Aorta (tissue), 5 donors: ENCODE results near the gene PTP4A1. TPM values are rescaled to one million over a fixed set of nuclear protein-coding genes. Genes with fewer than 3 reads are reported as not detected.
A peak's percentile ranks its signal among the peaks of the same experiment; 100 is the strongest.
"Not testable (repeated sequence)": the region's sequence is repeated elsewhere in the genome, so short reads cannot be mapped to it uniquely, and the experiment has no call there.

Source experiments
- ATAC-seq: fragments of 200-7000 bp; cut with Tn5 transposase; one replicate; pipeline ENCODE4 v1.9.1; 2022; ENCODE audit warnings: moderate library complexity; ENCODE audit not compliant: low FRiP score
- DNase-seq, 2 donors: peaks; one replicate each; pipeline ENCODE4 v3.0.0-alpha.2; 2020
- H3K27ac ChIP-seq, 2 donors: one replicate each; pipeline ENCODE4 v1.5.1; 2013; ENCODE audit warnings: low read length in 2 of 2, mild to moderate bottlenecking in 2 of 2, moderate library complexity in 2 of 2, control low read depth in 1 of 2, inconsistent platforms in 1 of 2, low read depth in 1 of 2
- H3K27me3 ChIP-seq, 2 donors: one replicate each; pipeline ENCODE4 v1.6.1; 2013; ENCODE audit warnings: control low read depth in 1 of 2, low read length in 1 of 2, mild to moderate bottlenecking in 1 of 2, moderate library complexity in 1 of 2; ENCODE audit not compliant: insufficient read depth in 2 of 2, control insufficient read depth in 1 of 2
- H3K36me3 ChIP-seq, 2 donors: one replicate each; pipeline ENCODE4 v1.6.1; 2013; ENCODE audit warnings: control low read depth in 1 of 2, low read length in 1 of 2, mild to moderate bottlenecking in 1 of 2; ENCODE audit not compliant: insufficient read depth in 2 of 2, control insufficient read depth in 1 of 2
- H3K4me1 ChIP-seq, 2 donors: one replicate each; pipeline ENCODE4 v1.6.1; 2013; ENCODE audit warnings: low read length in 2 of 2, control low read depth in 1 of 2, mild to moderate bottlenecking in 1 of 2, moderate library complexity in 1 of 2; ENCODE audit not compliant: insufficient read depth in 2 of 2, control insufficient read depth in 1 of 2
- H3K4me3 ChIP-seq, 2 donors: one replicate each; pipeline ENCODE4 v1.5.1; 2013; ENCODE audit warnings: low read length in 2 of 2, control low read depth in 1 of 2, mild to moderate bottlenecking in 1 of 2
- H3K9me3 ChIP-seq: one replicate; pipeline ENCODE4 v1.6.1; 2013; ENCODE audit warnings: mild to moderate bottlenecking, low read length; ENCODE audit not compliant: control insufficient read depth
- WGBS, 2 donors: extraction: QIAGEN DNeasy Blood & Tissue Kit; methylation state at CpG; one replicate each; pipeline ENCODE4 v1.1.7; 2013; 5-methylcytosine and 5-hydroxymethylcytosine counted together
- intact Hi-C, 2 donors: fragments of 100-400 bp; cut with DNase I; formaldehyde crosslinking; loops; one replicate each; pipeline versions ENCODE4 v1.14.2 to v1.15.0; 2022
- long read RNA-seq, 2 donors: library from polyadenylated mRNA; unstranded; transcript quantifications; one replicate each; pipeline ENCODE4 v2.0.0, GENCODE V29; 2020 to 2021
- polyA plus RNA-seq, 2 donors: library from polyadenylated mRNA; stranded (reverse); fragments of 200-250 nt; gene quantifications; one replicate each; pipeline ENCODE4 v1.2.3, GENCODE V29; 2013
- total RNA-seq, 2 donors: library from RNA; stranded (reverse); fragmentation: NEBNext Ultra II Directional; extraction: Animal tissue kit (Norgen Biotek cat#: 25700); gene quantifications; one replicate each; pipeline ENCODE4 v1.2.1, GENCODE V29; 2021
- donor health status: healthy with polysubstance abuse.
- donor health status: Bipolar disorder and iron deficiency.
- donor health status: DM: no; HTN: no; CAD: no.
- donor health status: DM: no; HTN: no; CAD: no.
- donor health status: DM: yes; HTN: yes; CAD: no.

The PTP4A1 gene
- 10 to 100 TPM; 27.0 to 34.3 TPM for total RNA-seq
- 10 to 100 TPM in 1 of 2 donors, 1 to 10 TPM in 1; 9.5 to 22.0 TPM for polyA plus RNA-seq
- long read RNA-seq, donor 1, partial matches to known transcripts: 1 of 5 reads
- long read RNA-seq, donor 1, other reads (novel, unspliced or antisense): 3 of 5 reads
- long read RNA-seq, donor 2, partial matches to known transcripts: 1 of 2 reads
- long read RNA-seq, donor 2, other reads (novel, unspliced or antisense): 1 of 2 reads

DNA sequence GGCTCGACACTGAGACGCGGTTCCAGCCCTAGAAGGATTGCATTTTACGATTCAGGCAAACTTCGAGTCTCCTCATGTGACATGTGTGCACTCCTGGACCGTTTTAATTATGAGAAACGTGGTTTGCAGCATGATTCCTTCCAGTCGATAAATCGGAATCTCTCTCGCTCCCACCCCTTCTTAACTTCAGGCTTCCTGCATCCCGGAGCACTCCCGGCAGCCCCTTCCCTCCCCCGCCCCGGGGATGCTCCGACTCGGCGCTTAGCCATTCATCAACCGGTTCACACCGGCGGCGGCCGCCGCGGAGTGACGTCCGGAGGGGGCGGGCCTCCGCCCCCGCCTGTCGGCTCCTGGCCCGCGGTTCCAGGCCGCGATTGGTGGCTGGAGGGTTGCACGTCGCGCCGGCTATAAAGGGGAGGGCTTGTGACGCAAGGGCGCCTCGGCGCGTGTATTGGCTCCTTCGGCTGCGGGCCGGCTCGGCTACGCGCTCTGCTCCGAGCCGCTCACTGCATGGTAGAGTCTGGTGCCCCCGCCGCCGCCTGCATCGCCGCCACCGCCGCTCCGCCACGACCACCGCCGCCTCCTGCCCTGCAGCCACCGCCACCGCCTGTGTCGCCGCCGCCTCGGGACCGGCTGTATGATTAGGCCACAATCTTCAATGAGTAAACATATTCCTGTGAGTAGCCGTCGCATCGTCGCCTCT, at the start of gene PTP4A1, which contains the start of gene LOC128125822:
Gene PTP4A1, plus strand, starts transcription at position 437 of the 703 bp plus-strand sequence. CDS start 4,401 bp downstream, outside the sequence.
Gene LOC128125822, plus strand, starts transcription at position 437 of the 703 bp plus-strand sequence.
- intact Hi-C loops: loop anchor here (2.0 to 10.0 kb wide), 3 partner anchors 63 to 130 kb away; partner anchors contain the start of gene PHF3 (in 2 of the 2)

DNA sequence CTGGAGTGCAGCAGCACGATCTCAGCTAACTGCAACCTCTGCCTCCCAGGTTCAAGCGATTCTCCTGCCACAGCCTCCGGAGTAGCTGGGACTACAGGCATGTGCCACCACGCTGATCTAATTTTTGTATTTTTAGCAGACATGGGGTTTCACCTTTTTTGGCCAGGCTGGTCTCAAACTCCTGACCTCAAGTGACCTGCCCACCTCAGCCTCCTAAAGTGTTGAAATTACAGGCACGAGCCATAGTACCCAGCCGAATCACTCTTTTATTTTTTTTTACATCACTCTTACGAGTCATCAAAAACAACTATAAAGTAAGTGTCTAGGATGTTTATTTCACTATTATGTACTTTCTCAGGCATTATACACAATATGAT, 49.4 kb upstream of the PTP4A1 start:
- H3K4me1 ChIP-seq, H3K4me3 ChIP-seq, H3K27me3 ChIP-seq, ATAC-seq, H3K27ac ChIP-seq, intact Hi-C loops, DNase-seq, H3K9me3 ChIP-seq, H3K36me3 ChIP-seq: not testable (repeated sequence)
- 77 to 81% methylated on average over 7 of the region's 7 CpGs for WGBS, 2 donors

More for the DNA sequence above, at the start of gene PTP4A1, which contains the start of gene LOC128125822:
- Histone ChIP-seq H3K27ac (peak within 1 kb of the TSS; percentile 77 to 93), H3K9me3 (no peaks in the 10 kb centered on the region), H3K27me3 (no peaks in the 10 kb centered on the region), H3K4me1 (no peaks in the 10 kb centered on the region), H3K36me3 (no peaks in the 10 kb centered on the region), H3K4me3 (peak within 1 kb of the TSS; percentile 76 to 90)
- peak; percentile 99 for ATAC-seq
- 0% methylated on average over 69 to 73 of the region's 73 CpGs for WGBS, 2 donors
- peak; percentile 99 for DNase-seq

DNA sequence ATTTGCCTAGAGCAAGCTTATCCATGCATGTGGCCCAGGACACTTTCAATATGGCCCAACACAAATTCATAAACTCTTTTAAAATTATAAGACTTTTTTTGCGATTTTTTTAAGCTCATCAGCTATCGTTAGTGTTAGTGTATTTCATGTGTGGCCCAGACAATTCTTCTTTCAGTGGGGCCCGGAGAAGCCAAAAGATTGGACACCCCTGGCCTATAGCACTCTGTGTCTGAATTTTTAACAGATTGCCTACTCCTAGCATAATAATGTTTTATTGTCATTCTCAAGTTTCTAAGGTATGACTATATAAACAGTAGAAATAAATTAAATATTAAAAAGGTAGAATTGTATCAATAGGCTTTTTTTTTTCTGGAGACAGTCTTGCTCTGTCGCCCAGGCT, 48.6 kb upstream of the PTP4A1 start:
- Histone ChIP-seq H3K4me1 (peaks cover 0 to 2% of the 10 kb centered on the region in 2 donors), H3K27ac (no peak overlapping the region), H3K9me3 (no peaks in the 10 kb centered on the region), H3K27me3 (no peaks in the 10 kb centered on the region), H3K36me3 (no peaks in the 10 kb centered on the region), H3K4me3 (no peak overlapping the region)
- intact Hi-C loops: no loop called here
- ATAC-seq (no peak), DNase-seq (no peak)
- whole genome bisulfite sequencing, 2 donors: 96 to 97% methylated on average over 4 of the region's 4 CpGs

DNA sequence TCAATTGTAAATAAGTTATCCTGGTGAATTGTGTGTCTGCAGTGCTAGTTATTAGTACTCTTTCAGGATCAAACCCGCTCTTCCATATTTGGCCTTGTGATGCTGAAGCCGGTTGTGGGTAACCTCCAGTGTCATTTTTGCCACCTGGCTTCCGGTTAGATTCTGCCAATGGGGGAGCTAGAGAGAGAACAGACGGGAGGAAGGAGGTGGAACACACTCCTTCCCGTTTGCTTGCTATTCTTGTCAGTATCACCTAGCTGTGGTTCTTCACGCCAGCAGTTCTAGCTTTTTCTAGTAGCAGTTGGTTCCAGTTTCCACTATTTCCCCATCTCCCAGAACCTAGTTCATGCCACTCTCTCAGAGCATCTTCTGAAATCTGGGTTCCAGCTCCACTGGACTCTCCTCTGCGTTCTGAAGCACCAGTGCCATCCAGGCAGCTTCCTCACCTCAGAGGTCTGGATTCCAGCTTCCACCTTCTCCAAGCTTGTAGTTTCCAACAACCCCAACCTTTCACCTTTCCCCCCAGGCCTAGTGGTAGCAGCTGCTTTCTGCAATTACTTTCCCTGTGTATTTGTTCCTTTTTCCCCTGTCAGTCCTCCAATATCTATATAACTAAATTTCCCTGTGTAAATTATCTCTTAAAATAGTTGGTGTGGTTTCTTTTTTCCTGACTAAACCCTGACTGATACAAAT, 46.9 kb upstream of the PTP4A1 start:
- no peaks in the 10 kb centered on the region for H3K36me3 ChIP-seq
- intact Hi-C loops: no loop called here
- no peaks in the 10 kb centered on the region for H3K9me3 ChIP-seq
- H3K4me3 ChIP-seq: no peak overlapping the region
- no peak overlapping the region for H3K27ac ChIP-seq
- H3K4me1 ChIP-seq: peaks cover 0 to 2% of the 10 kb centered on the region in 2 donors
- 66 to 74% methylated on average over 7 of the region's 7 CpGs for WGBS, 2 donors
- no peaks in the 10 kb centered on the region for H3K27me3 ChIP-seq
- ATAC-seq (no peak), DNase-seq (no peak)

DNA sequence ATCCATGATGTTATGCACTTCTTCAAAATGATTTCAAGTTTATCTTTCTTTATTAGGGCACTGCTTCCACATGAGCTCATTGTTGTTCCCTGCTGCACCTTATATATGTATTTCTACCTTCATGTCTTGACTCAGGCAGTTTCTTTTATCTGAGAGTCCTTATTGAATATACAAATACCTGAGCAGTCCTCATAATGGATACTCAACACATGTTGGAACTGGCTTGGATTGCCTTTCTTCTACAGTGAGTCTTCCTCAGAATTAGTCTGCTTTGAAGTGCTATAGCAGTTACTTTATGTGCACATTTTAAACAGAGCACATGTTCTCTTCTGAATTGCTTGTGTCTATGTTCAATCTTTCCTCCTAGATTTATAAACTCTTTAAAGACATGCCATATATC, 45.3 kb upstream of the PTP4A1 start:
- Histone ChIP-seq H3K27ac (no peak overlapping the region), H3K4me1 (peaks cover 0 to 2% of the 10 kb centered on the region in 2 donors), H3K36me3 (no peaks in the 10 kb centered on the region), H3K4me3 (no peak overlapping the region), H3K27me3 (no peaks in the 10 kb centered on the region), H3K9me3 (no peaks in the 10 kb centered on the region)
- no peak for ATAC-seq
- DNase-seq: no peak
- intact Hi-C loops: no loop called here

DNA sequence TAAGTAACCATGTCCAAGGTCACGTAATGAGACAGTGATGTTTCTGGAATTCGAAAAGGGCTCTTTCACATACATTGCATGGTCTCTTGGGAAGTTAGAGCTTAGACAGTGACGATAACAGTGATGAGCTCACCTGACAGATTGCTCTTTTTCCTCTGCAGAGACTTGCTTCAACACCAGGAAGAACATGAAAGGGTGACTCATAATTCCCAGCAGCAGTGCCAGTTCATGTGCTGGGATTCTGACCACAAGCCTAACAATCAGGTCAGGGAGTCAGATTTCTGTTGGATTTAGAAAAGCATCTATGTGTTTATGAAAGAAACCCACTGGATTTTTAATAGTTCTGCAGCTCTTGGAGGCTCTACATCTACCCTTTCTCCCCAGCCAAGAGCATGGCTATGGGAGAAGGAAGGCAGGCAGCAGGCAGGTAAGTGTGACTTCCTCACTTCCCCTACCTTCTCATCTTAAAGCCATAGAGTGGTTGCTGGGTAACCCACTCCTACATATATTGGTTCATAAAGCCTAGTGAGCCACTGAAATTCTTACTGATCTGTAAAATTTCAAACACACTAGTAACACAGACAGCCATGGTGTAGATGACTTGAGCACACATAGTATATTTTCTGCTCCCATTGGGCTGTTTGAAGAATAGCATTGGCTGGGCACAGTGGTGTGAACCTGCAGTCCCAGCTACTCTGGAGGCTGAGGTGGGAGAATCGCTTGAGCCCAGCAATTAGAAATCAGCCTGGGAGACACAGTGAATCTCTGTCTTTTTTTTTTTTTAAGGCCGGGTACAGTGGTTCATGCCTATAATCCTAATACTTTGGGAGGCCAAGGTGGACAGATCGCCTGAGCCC, 44.4 kb upstream of the PTP4A1 start:
- ATAC-seq (no peak), DNase-seq (no peak)
- Histone ChIP-seq H3K36me3 (no peaks in the 10 kb centered on the region), H3K27ac (no peak overlapping the region), H3K4me3 (no peak overlapping the region), H3K4me1 (peaks cover 0 to 2% of the 10 kb centered on the region in 2 donors), H3K9me3 (no peaks in the 10 kb centered on the region), H3K27me3 (no peaks in the 10 kb centered on the region)
- WGBS, 2 donors: 74 to 77% methylated on average over 6 of the region's 6 CpGs
- intact Hi-C loops: no loop called here

DNA sequence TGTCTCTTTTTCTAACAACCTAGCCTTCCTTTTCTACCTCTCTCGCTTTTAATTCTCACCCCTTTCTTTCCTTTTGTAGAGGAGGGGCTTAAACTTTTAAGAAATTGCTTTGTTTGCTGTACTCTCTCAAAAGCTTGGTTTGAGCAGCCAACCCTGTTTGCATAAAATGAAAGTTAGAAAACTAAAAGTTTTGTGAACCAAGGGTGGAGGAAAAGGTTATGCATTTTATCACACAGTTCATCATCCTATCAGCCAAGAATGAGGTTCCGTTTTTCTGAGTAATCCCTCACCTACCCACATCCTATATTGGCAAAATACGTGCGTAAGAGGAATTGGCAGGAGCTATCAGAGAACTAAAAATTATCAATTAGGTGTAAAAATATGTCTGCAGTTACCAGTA, 42.8 kb upstream of the PTP4A1 start:
- no peak for DNase-seq
- intact Hi-C loops: no loop called here
- WGBS, 2 donors: 38 to 49% methylated on average over 4 of the region's 4 CpGs

DNA sequence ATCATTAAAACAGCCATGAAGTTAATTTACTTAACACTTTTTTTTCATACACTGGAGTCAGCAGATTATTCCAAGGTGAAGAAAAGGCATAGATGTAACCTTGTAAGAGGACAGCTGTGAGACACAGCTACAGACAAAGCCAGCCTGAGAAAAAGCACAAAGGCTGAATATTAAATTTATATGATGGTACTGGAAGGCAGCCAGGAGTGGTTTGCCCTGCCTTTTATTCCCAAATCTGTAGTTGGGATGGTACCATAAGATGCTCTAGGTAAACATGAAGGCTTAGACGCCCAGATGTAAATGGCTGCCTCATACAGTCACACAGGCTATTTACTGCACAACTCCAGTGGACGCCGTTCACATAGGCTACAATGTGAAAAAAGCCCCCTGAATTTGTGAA, 42.1 kb upstream of the PTP4A1 start:
- WGBS, 2 donors: 85 to 86% methylated on average over 3 of the region's 3 CpGs
- Histone ChIP-seq H3K4me1 (peaks cover 0 to 2% of the 10 kb centered on the region in 2 donors), H3K9me3 (no peaks in the 10 kb centered on the region), H3K4me3 (no peak overlapping the region), H3K36me3 (no peaks in the 10 kb centered on the region), H3K27me3 (no peaks in the 10 kb centered on the region), H3K27ac (no peak overlapping the region)
- DNase-seq (no peak), ATAC-seq (no peak)
- intact Hi-C loops: no loop called here

More for the DNA sequence above, 42.8 kb upstream of the PTP4A1 start:
- Histone ChIP-seq H3K9me3 (no peaks in the 10 kb centered on the region), H3K27ac (no peak overlapping the region), H3K4me3 (no peak overlapping the region), H3K4me1 (peaks cover 0 to 2% of the 10 kb centered on the region in 2 donors), H3K36me3 (no peaks in the 10 kb centered on the region), H3K27me3 (no peaks in the 10 kb centered on the region)
- no peak for ATAC-seq
